OCI-LY7 (cell line): Measurements from ENCODE around the gene ZNF497.

Experiments used
- CTCF ChIP-seq: fragments of 200-600 bp; sonication (generic); conservative IDR thresholded peaks from 2 replicates; pipeline ENCODE4 v1.5.1; 2014; ENCODE audit warnings: mild to moderate bottlenecking, antibody characterized with exemption, low read length, moderate library complexity, mixed read lengths
- EZH2phosphoT487 ChIP-seq: fragments of 200-600 bp; sonication (generic); IDR thresholded peaks from 2 replicates; pipeline ENCODE4 v1.6.1; 2018; ENCODE audit warnings: low read depth, borderline replicate concordance, mild to moderate bottlenecking, mixed run types, antibody characterized with exemption, low read length, moderate library complexity, mixed read lengths

GRCh38 chr19:58380037-58380661, 17.6 kb upstream of the ZNF497 start:
- TF ChIP-seq CTCF (0 out of 2 replicates have a peak, but pooled peaks have one; percentile 23), EZH2phosphoT487 (no peak)
